ENCODE measurements around the gene AADAC. TPM values are rescaled to one million over a fixed set of nuclear protein-coding genes. Genes with fewer than 3 reads are reported as not detected.
"Not testable (repeated sequence)": the region's sequence is repeated elsewhere in the genome, so short reads cannot be mapped to it uniquely, and the experiment has no call there.

Gene AADAC
- total RNA-seq, 2 experiments from 2014 or later = not detected

GRCh38 chr3:151777880-151778279, 36.0 kb upstream of the AADAC start:
- Mint-ChIP-seq H3K4me3 (no peak overlapping the region), H3K9me3 (ENCODE audit: insufficient read depth) (no peaks in the 10 kb centered on the region), H3K4me1 (ENCODE audit: low read depth) (no peaks in the 10 kb centered on the region), H3K27ac (no peak overlapping the region), H3K27me3 (ENCODE audit: low read depth) (peaks cover 3% of the 10 kb centered on the region), H3K36me3 (ENCODE audit: low read depth) (no peaks in the 10 kb centered on the region)
- ChIA-PET POLR2A (no interaction called here), CTCF (no interaction called here)
- DNase-seq (no peak), ATAC-seq (no peak)

DNA sequence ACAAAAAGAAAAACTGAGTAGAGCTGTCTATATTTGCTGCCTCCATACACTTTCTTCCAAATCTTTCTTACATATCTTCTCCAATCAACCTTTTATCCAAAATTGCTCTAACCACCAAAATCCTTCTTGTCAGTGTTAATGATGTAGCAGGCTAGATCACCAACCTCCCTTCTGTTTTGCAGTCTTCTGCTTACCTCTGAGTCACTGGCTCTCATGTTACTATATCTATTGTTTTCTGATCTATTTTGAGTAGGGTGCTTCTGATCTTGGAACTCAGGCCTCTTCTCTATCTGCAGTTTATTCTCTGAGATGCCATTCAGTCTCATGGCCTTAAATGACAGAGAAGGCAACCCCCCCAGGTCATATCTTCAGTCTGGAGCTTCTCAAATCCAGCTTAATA, 26.3 kb upstream of the AADAC start:
- no peak overlapping the region for H3K27ac Mint-ChIP-seq
- DNase-seq (no peak), ATAC-seq (no peak)
- H3K27me3 Mint-ChIP-seq (ENCODE audit: low read depth) = peaks cover 2% of the 10 kb centered on the region
- POLR2A ChIA-PET = no interaction called here
- H3K4me3 Mint-ChIP-seq = no peak overlapping the region
- no peaks in the 10 kb centered on the region for H3K4me1 Mint-ChIP-seq (ENCODE audit: low read depth)
- H3K9me3 Mint-ChIP-seq (ENCODE audit: insufficient read depth) = no peaks in the 10 kb centered on the region
- no peaks in the 10 kb centered on the region for H3K36me3 Mint-ChIP-seq (ENCODE audit: low read depth)
- CTCF ChIA-PET = no interaction called here

DNA sequence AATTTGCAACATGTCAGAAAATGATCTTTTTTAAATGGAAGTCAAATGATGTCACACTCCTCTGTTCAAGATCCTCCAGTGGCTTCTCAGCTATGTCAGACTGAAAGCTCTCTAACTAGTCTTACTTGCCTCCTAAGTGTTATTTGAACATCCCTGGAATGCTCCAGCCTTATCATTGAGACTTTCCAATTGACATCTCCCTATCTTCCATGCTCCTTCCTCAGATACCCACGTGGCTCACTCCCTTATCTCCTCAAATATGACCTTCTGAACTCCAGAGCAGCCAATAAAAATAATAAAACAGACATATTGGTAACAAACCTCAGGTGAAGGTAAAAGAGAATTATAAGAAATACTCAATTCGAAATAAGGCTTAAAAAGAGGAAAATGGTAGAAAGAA, 25.5 kb upstream of the AADAC start:
- POLR2A ChIA-PET = no interaction called here
- DNase-seq (no peak), ATAC-seq (no peak)
- no peaks in the 10 kb centered on the region for H3K9me3 Mint-ChIP-seq (ENCODE audit: insufficient read depth)
- CTCF ChIA-PET = no interaction called here
- H3K36me3 Mint-ChIP-seq (ENCODE audit: low read depth) = no peaks in the 10 kb centered on the region
- H3K4me3 Mint-ChIP-seq = no peak overlapping the region
- no peak overlapping the region for H3K27ac Mint-ChIP-seq
- H3K4me1 Mint-ChIP-seq (ENCODE audit: low read depth) = no peaks in the 10 kb centered on the region
- H3K27me3 Mint-ChIP-seq (ENCODE audit: low read depth) = peaks cover 2% of the 10 kb centered on the region

DNA sequence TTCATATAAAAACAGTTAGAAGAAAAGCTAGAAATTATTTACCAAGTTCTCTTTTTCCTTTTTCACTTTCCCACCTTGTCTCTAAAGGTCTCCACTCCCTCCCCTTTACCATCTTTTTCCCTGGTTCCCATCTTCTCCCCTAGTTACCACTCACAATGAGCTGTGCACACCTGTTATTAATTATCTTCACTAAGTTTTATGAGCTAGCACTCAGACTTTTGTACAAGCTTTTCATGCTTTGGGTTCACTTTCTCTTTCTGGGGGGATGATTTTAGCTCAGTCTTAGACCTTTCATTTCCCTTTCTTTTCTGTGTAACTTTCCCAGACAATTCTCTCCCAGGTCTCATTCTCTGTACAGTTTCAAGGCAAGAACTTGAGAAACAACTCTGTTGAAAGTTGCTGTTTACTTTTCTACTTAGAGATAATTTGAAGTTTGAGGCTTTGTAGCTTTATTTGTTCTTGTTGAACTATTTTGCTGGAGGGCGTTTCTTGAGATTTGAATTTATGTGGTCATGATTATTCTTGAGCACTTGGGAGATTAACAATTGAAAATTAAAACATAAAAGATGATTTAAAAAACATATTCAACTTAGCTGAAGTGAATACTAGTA, 24.0 kb upstream of the AADAC start:
- no peaks in the 10 kb centered on the region for H3K9me3 Mint-ChIP-seq (ENCODE audit: insufficient read depth)
- POLR2A ChIA-PET = interaction anchor here (0.7 kb wide), 1 partner anchor 11 kb away, joined by 3 read pairs; no protein-coding TSS in a partner anchor
- CTCF ChIA-PET = interaction anchor here (1.0 kb wide), 1 partner anchor 49 kb away, joined by 3 read pairs; no protein-coding TSS in a partner anchor
- no peak for ATAC-seq
- H3K27me3 Mint-ChIP-seq (ENCODE audit: low read depth) = no peaks in the 10 kb centered on the region
- no peak overlapping the region for H3K27ac Mint-ChIP-seq
- DNase-seq = no peak
- no peak overlapping the region for H3K4me3 Mint-ChIP-seq
- H3K4me1 Mint-ChIP-seq (ENCODE audit: low read depth) = no peaks in the 10 kb centered on the region
- H3K36me3 Mint-ChIP-seq (ENCODE audit: low read depth) = no peaks in the 10 kb centered on the region

DNA sequence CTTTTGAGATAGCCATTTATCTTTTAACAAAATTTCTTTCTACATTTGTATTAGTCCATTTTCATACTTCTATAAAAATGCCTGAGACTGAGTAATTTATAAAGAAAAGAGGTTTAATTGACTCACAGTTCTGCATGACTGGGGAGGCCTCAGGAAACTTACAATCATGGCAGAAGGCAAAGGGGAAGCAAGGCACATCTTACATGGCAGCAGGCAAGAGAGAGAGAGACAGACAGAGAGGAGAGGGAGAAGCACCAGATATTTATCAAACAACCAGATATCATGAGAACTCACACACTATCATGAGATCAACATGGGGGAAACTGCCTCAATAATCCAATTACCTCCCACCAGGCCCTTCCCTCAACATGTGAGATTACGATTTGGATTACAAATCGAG, 23.2 kb upstream of the AADAC start:
- H3K4me1 Mint-ChIP-seq (ENCODE audit: low read depth); H3K36me3 Mint-ChIP-seq (ENCODE audit: low read depth); ATAC-seq; H3K27me3 Mint-ChIP-seq (ENCODE audit: low read depth); CTCF ChIA-PET; H3K27ac Mint-ChIP-seq; H3K4me3 Mint-ChIP-seq; POLR2A ChIA-PET; DNase-seq; H3K9me3 Mint-ChIP-seq (ENCODE audit: insufficient read depth): not testable (repeated sequence)

- CTCF ChIA-PET = no interaction called here
- ATAC-seq = no peak
- no peak overlapping the region for H3K27ac Mint-ChIP-seq
Measured at GRCh38 chr3:151792411-151792810, 21.5 kb upstream of the AADAC start.

GRCh38 chr3:151793636-151794035, 20.3 kb upstream of the AADAC start:
- CTCF ChIA-PET = no interaction called here

More at GRCh38 chr3:151792411-151792810, 21.5 kb upstream of the AADAC start:
- POLR2A ChIA-PET = no interaction called here
- H3K4me3 Mint-ChIP-seq = no peak overlapping the region
- no peaks in the 10 kb centered on the region for H3K4me1 Mint-ChIP-seq (ENCODE audit: low read depth)
- H3K9me3 Mint-ChIP-seq (ENCODE audit: insufficient read depth) = no peaks in the 10 kb centered on the region
- no peak for DNase-seq
- H3K36me3 Mint-ChIP-seq (ENCODE audit: low read depth) = no peaks in the 10 kb centered on the region
- H3K27me3 Mint-ChIP-seq (ENCODE audit: low read depth) = no peaks in the 10 kb centered on the region

DNA sequence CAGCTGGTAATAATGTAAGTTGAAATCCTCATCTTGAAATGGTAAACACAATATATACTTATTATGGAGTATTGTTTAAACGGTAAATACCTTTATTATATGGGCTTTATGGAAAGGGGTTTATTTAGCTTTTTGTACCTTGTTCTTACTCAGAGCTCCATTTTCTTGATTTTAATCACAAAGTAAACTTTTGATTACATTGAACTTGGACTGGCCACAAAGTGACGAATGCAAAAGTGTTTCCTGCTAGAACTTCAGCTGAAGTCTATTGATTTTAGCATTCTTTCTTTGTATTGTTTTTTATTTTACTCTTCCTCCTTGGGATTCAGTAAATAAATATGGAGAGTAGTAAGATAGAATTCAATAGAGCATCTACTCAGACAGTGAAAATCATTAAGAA, 19.8 kb upstream of the AADAC start:
- no peaks in the 10 kb centered on the region for H3K27me3 Mint-ChIP-seq (ENCODE audit: low read depth)
- H3K36me3 Mint-ChIP-seq (ENCODE audit: low read depth) = no peaks in the 10 kb centered on the region
- H3K4me3 Mint-ChIP-seq = no peak overlapping the region
- CTCF ChIA-PET = no interaction called here
- DNase-seq = no peak
- POLR2A ChIA-PET = no interaction called here
- no peak for ATAC-seq
- H3K4me1 Mint-ChIP-seq (ENCODE audit: low read depth) = no peaks in the 10 kb centered on the region
- H3K27ac Mint-ChIP-seq = no peak overlapping the region
- H3K9me3 Mint-ChIP-seq (ENCODE audit: insufficient read depth) = no peaks in the 10 kb centered on the region

More at GRCh38 chr3:151793636-151794035, 20.3 kb upstream of the AADAC start:
- no peaks in the 10 kb centered on the region for H3K9me3 Mint-ChIP-seq (ENCODE audit: insufficient read depth)
- no peak for ATAC-seq
- POLR2A ChIA-PET = no interaction called here
- H3K4me3 Mint-ChIP-seq = no peak overlapping the region
- no peak for DNase-seq
- H3K27ac Mint-ChIP-seq = no peak overlapping the region
- H3K4me1 Mint-ChIP-seq (ENCODE audit: low read depth) = no peaks in the 10 kb centered on the region
- no peaks in the 10 kb centered on the region for H3K27me3 Mint-ChIP-seq (ENCODE audit: low read depth)
- no peaks in the 10 kb centered on the region for H3K36me3 Mint-ChIP-seq (ENCODE audit: low read depth)

GRCh38 chr3:151795276-151795675, 18.6 kb upstream of the AADAC start:
- Mint-ChIP-seq H3K36me3 (ENCODE audit: low read depth) (no peaks in the 10 kb centered on the region), H3K27ac (no peak overlapping the region), H3K4me3 (no peak overlapping the region), H3K4me1 (ENCODE audit: low read depth) (no peaks in the 10 kb centered on the region), H3K27me3 (ENCODE audit: low read depth) (no peaks in the 10 kb centered on the region), H3K9me3 (ENCODE audit: insufficient read depth) (no peaks in the 10 kb centered on the region)
- DNase-seq (no peak), ATAC-seq (no peak)
- CTCF ChIA-PET = no interaction called here
- POLR2A ChIA-PET = no interaction called here

GRCh38 chr3:151796105-151796680, 17.7 kb upstream of the AADAC start:
- H3K9me3 Mint-ChIP-seq (ENCODE audit: insufficient read depth) = no peaks in the 10 kb centered on the region
- no peak overlapping the region for H3K4me3 Mint-ChIP-seq
- no peak overlapping the region for H3K27ac Mint-ChIP-seq
- ATAC-seq (no peak), DNase-seq (no peak)
- H3K36me3 Mint-ChIP-seq (ENCODE audit: low read depth) = no peaks in the 10 kb centered on the region
- ChIA-PET CTCF (no interaction called here), POLR2A (no interaction called here)
- H3K27me3 Mint-ChIP-seq (ENCODE audit: low read depth) = peaks cover 3% of the 10 kb centered on the region
- no peaks in the 10 kb centered on the region for H3K4me1 Mint-ChIP-seq (ENCODE audit: low read depth)

GRCh38 chr3:151798466-151798865, 15.4 kb upstream of the AADAC start:
- CTCF ChIA-PET = no interaction called here
- H3K4me3 Mint-ChIP-seq = no peak overlapping the region
- ATAC-seq (no peak), DNase-seq (no peak)
- H3K27me3 Mint-ChIP-seq (ENCODE audit: low read depth) = peaks cover 3% of the 10 kb centered on the region
- H3K27ac Mint-ChIP-seq = no peak overlapping the region
- POLR2A ChIA-PET = no interaction called here
- no peaks in the 10 kb centered on the region for H3K9me3 Mint-ChIP-seq (ENCODE audit: insufficient read depth)
- H3K4me1 Mint-ChIP-seq (ENCODE audit: low read depth) = no peaks in the 10 kb centered on the region
- H3K36me3 Mint-ChIP-seq (ENCODE audit: low read depth) = no peaks in the 10 kb centered on the region

DNA sequence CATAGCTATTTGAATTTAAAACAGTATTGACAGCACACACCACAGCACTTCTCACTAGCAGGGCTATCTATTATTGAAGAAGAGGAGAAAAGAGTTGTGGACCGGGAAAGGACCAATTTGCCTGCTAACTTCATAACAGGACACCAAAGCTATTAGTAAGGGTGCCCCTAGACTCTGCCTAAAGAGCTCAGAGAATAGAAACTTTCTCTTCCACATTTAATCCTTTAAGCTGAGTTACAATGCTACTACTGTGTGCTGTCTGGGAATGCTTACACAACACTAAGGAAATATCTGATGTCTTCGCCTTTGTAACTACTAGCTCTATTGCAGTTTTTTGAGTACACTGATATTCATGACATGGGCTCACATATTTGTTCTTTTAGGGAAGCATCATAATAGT, 13.5 kb upstream of the AADAC start:
- H3K27ac Mint-ChIP-seq = no peak overlapping the region
- no peaks in the 10 kb centered on the region for H3K36me3 Mint-ChIP-seq (ENCODE audit: low read depth)
- ChIA-PET POLR2A (interaction anchor here (1.7 kb wide), 1 partner anchor 11 kb away, joined by 3 read pairs; no protein-coding TSS in a partner anchor), CTCF (no interaction called here)
- no peaks in the 10 kb centered on the region for H3K9me3 Mint-ChIP-seq (ENCODE audit: insufficient read depth)
- DNase-seq = no peak
- no peak for ATAC-seq
- H3K4me3 Mint-ChIP-seq = no peak overlapping the region
- H3K27me3 Mint-ChIP-seq (ENCODE audit: low read depth) = peaks cover 3% of the 10 kb centered on the region
- H3K4me1 Mint-ChIP-seq (ENCODE audit: low read depth) = no peaks in the 10 kb centered on the region

DNA sequence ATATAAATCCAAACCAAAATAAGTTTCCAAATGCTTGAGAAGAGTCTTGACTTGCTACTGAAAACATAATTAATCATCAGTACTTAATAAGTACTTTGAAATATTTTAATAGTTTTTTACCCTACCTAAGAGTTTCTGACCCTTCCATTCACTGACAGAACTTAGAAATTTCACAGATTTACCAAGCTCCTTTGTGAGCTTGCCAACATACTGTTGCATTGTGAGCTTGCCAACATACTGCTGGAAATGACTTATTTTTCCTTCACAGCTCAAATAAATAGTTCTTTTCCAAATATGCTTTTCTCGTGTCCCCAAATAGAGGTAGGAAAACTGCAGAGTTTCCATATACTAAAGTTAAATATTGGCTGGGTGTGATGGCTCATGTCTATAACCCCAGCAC, 9.6 kb upstream of the AADAC start:
- Mint-ChIP-seq H3K27me3 (ENCODE audit: low read depth) (peaks cover 3% of the 10 kb centered on the region), H3K36me3 (ENCODE audit: low read depth) (no peaks in the 10 kb centered on the region), H3K27ac (no peak overlapping the region), H3K9me3 (ENCODE audit: insufficient read depth) (no peaks in the 10 kb centered on the region), H3K4me3 (no peak overlapping the region), H3K4me1 (ENCODE audit: low read depth) (no peaks in the 10 kb centered on the region)
- no peak for ATAC-seq
- CTCF ChIA-PET = no interaction called here
- no peak for DNase-seq
- POLR2A ChIA-PET = no interaction called here
